ENCODE data around the gene GDPD2.
A peak's percentile ranks its signal among the peaks of the same experiment; 100 is the strongest.

Gene GDPD2

GRCh38 chrX:70436343-70436742 is 13.2 kb downstream of the GDPD2 start:
- H3K27ac ChIP-seq: no peak overlapping the region
- H3K4me3 ChIP-seq: no peak overlapping the region

GRCh38 chrX:70437011-70437410 is 13.9 kb downstream of the GDPD2 start:
- Histone ChIP-seq H3K27ac (no peak overlapping the region), H3K4me3 (no peak overlapping the region)

GRCh38 chrX:70437921-70438665 is 15.0 kb downstream of the GDPD2 start:
- Histone ChIP-seq H3K4me3 (no peak overlapping the region), H3K27ac (no peak overlapping the region)

- H3K4me3 ChIP-seq: no peak overlapping the region
- H3K27ac ChIP-seq: no peak overlapping the region
Measured at GRCh38 chrX:70439016-70439415, 15.9 kb downstream of the GDPD2 start.

GRCh38 chrX:70442224-70442623 is 19.1 kb downstream of the GDPD2 start:
- no peak overlapping the region for H3K27ac ChIP-seq
- no peak overlapping the region for H3K4me3 ChIP-seq

- Histone ChIP-seq H3K27ac (no peak within 1 kb of the TSS), H3K4me3 (peak within 1 kb of the TSS in 1 of 7 experiments; percentile 27)
Measured at GRCh38 chrX:70444326-70444945, 21.3 kb downstream of the GDPD2 start, which contains the start of gene DLG3. Gene DLG3, plus strand, starts transcription at chrX:70444835. Its CDS starts 367 bp downstream, at chrX:70445202.

GRCh38 chrX:70444946-70445656 is 22.0 kb downstream of the GDPD2 start:
- H3K4me3 ChIP-seq: peak overlapping the region in 1 of 7 experiments; percentile 27
- no peak overlapping the region for H3K27ac ChIP-seq

- Histone ChIP-seq H3K4me3 (no peak overlapping the region), H3K27ac (no peak overlapping the region)
Measured at GRCh38 chrX:70445951-70446350, 22.8 kb downstream of the GDPD2 start.

- H3K4me3 ChIP-seq: no peak overlapping the region
- H3K27ac ChIP-seq: no peak overlapping the region
Measured at GRCh38 chrX:70446380-70447350, 23.6 kb downstream of the GDPD2 start.

- H3K4me3 ChIP-seq: no peak overlapping the region
- H3K27ac ChIP-seq: no peak overlapping the region
Measured at GRCh38 chrX:70449457-70449966, 26.4 kb downstream of the GDPD2 start.

- H3K27ac ChIP-seq: peak overlapping the region in 17 of 21 experiments; percentile 5 to 84 (median 66)
- H3K4me3 ChIP-seq: peak overlapping the region; percentile 29 to 59 (median 44)
Measured at GRCh38 chrX:70452143-70452733, 29.1 kb downstream of the GDPD2 start.

- peak overlapping the region; percentile 29 to 59 (median 44) for H3K4me3 ChIP-seq
- peak overlapping the region in 12 of 21 experiments; percentile 5 to 84 (median 68) for H3K27ac ChIP-seq
Measured at GRCh38 chrX:70453024-70453618, 30.0 kb downstream of the GDPD2 start.

- Histone ChIP-seq H3K27ac (peak overlapping the region in 17 of 21 experiments; percentile 14 to 85 (median 62)), H3K4me3 (peak overlapping the region; percentile 26 to 49 (median 35))
Measured at GRCh38 chrX:70454441-70455365, 31.6 kb downstream of the GDPD2 start.

GRCh38 chrX:70455366-70456202 is 32.5 kb downstream of the GDPD2 start:
- Histone ChIP-seq H3K27ac (peak overlapping the region in 17 of 21 experiments; percentile 10 to 85 (median 62)), H3K4me3 (peak overlapping the region; percentile 26 to 49 (median 35))

- Histone ChIP-seq H3K27ac (peak overlapping the region in 1 of 21 experiments; percentile 85), H3K4me3 (peak overlapping the region in 2 of 7 experiments; percentile 40 to 49)
Measured at GRCh38 chrX:70456256-70456655, 33.1 kb downstream of the GDPD2 start.

- no peak overlapping the region for H3K27ac ChIP-seq
- H3K4me3 ChIP-seq: no peak overlapping the region
Measured at GRCh38 chrX:70461026-70461425, 37.9 kb downstream of the GDPD2 start.

Data from skin epidermis (tissue), 12 donors.